ENCODE results near the gene GRM3.

GRCh38 chr7:86706406-86706805 lies 62.7 kb downstream of the GRM3 start:
- no peak for TF ChIP-seq FOS (IDR thresholded peaks at IDR 0.05; ENCODE audit: borderline replicate concordance, insufficient read depth, low read length)
- TF ChIP-seq POLR2AphosphoS5 (IDR thresholded peaks at IDR 0.05; ENCODE audit: insufficient read depth, low read depth, low read length) = no peak
- TF ChIP-seq, protein P1, sequence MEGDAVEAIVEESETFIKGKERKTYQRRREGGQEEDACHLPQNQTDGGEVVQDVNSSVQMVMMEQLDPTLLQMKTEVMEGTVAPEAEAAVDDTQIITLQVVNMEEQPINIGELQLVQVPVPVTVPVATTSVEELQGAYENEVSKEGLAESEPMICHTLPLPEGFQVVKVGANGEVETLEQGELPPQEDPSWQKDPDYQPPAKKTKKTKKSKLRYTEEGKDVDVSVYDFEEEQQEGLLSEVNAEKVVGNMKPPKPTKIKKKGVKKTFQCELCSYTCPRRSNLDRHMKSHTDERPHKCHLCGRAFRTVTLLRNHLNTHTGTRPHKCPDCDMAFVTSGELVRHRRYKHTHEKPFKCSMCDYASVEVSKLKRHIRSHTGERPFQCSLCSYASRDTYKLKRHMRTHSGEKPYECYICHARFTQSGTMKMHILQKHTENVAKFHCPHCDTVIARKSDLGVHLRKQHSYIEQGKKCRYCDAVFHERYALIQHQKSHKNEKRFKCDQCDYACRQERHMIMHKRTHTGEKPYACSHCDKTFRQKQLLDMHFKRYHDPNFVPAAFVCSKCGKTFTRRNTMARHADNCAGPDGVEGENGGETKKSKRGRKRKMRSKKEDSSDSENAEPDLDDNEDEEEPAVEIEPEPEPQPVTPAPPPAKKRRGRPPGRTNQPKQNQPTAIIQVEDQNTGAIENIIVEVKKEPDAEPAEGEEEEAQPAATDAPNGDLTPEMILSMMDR (IDR thresholded peaks at IDR 0.05; ENCODE audit: extremely low read depth in 1 of 2, insufficient read depth in 1 of 2, low read depth in 1 of 2, low read length in 2 of 2) = no peak
- no peak for TF ChIP-seq POLR2A (IDR thresholded peaks at IDR 0.05; ENCODE audit: low read depth, low read length)
- TF ChIP-seq EZH2 (IDR thresholded peaks at IDR 0.05; ENCODE audit: borderline replicate concordance, low read depth, low read length, severe bottlenecking) = no peak
